HG03280 (cell line): ENCODE results near the gene SLC8A3.

Experiments used
- ATAC-seq: cut with Tn5 transposase; IDR thresholded peaks from one replicate; pipeline ENCODE4 v1.9.1; 2021; ENCODE audit warnings: mild to moderate bottlenecking, moderate library complexity; ENCODE audit not compliant: unreplicated experiment

Gene SLC8A3

DNA sequence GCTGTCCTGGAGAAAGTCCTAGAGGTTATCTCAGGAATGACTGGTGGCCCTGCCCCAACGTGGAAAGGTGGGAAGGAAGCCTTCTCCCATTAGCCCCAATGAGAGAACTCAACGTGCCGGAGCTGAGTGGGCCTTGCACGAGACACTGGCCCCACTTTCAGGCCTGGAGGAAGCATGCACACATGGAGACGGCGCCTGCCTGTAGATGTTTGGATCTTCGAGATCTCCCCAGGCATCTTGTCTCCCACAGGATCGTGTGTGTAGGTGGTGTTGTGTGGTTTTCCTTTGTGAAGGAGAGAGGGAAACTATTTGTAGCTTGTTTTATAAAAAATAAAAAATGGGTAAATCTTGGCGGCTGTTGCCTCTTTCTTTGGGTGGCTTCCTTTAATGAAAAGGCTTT lies 156.7 kb downstream of the SLC8A3 start:
- no peak for ATAC-seq

DNA sequence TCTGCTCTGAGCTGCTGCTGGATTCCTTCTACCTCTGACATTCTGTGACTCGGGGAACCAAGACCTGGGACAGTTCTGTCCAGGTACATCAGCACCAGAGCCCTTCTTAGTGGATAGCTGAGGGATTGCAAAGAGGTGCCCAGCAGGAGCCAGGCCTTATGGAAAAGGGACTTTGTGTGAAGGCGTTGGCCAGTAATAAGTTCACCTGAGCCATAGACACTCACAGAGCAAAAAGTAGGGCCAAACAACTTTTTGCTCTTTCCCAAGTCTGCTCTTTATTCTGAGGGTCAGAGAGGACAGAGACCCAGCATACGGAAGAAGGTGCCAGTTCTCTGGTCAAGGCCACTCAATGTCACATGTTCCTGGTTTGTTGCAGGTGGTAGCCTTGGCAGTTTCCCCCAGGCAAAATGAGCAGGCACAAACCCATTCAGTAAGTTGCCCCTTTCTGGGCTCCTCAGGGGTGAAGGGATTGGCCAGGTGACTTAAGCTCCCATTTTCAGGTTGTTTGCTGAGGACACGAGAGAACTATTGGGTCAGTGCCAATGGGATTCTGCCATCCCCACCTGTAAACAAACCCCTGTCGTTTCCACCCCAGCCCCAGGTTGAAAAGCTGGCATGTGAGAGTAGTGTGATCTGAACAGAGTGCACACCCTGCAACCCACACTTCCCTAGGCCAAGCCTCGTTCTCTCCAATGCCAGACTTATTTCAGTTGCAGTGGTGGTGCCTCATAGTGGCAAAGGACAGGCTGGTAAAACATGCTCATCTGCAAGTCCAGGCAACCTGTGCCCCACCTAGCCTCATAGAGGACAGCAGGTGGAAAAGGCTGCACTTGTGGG lies 159.2 kb downstream of the SLC8A3 start:
- no peak for ATAC-seq

DNA sequence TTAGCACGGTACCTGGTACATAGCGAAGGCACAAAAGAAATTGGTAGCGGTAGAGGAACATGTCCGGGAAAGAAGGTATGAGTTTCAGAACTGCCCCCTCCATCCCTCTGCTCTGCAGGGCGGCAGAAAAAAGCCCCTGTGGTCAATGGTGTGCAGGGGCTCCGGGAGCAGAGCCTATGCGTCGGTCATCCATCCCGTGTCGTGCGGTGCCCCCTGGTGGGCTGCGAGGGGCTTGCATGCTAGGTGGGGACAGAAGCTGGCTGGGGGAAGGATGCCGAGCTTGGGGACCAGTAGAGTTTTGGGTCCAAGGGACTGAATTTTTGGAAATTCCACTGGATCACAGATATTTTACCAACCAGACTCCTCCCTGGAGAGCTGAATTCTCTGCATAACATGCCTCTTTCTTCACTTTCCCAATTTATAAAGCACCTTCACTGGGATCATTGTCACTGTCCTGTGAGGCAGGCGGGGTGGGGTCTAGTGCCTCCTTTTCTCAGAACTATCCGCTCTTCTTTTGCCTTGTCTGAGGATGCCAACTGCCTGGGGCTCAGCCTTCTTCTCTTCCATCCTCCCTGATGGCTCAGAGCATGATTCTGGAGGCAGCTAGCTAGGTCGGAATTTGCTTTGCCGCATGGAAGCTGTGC lies 160.8 kb downstream of the SLC8A3 start:
- ATAC-seq: peak; percentile 66

DNA sequence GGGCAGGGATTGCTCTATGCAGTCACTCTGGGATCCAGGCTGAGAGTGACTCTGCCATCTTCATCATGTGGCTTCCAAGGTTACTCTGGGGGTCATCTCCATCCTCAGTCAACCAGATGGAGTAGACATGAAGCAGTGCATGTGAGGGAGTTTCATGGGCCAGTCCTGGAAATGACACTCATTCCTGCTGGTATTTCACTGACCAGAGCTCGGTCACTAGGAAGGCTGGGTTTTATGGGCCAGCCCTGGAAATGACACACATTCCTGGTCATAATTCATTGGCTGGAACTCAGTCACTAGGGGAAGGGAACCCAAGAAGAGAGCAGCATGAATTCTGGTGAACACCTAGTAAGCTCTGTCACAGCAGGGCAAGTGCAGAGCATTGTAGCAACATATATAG lies 164.9 kb downstream of the SLC8A3 start:
- no peak for ATAC-seq

DNA sequence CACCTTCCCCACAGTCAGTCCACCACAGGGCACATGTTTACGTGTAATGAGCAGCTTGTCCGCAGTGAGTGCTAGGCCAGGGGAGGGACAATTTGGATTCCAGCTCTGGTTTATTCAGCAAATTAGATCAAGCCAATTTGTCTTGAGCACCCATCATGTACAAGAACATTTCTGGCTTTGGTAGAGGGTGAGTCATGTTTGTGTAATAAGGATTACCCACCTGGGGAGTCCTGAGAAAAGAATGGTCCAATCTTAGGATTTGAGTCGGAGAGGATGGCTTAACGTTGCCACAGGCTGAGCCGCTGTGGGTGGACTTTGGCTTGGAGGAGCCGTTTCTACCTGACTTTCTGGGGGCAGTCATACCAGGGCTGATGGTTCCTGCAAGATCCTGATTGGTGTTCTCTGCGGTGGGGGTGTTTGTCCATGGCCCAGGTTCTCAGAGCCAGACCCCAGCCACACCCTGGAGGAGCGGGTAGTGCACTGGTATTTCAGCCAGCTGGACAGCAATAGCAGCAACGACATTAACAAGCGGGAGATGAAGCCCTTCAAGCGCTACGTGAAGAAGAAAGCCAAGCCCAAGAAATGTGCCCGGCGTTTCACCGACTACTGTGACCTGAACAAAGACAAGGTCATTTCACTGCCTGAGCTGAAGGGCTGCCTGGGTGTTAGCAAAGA lies 165.8 kb downstream of the SLC8A3 start:
- no peak for ATAC-seq

DNA sequence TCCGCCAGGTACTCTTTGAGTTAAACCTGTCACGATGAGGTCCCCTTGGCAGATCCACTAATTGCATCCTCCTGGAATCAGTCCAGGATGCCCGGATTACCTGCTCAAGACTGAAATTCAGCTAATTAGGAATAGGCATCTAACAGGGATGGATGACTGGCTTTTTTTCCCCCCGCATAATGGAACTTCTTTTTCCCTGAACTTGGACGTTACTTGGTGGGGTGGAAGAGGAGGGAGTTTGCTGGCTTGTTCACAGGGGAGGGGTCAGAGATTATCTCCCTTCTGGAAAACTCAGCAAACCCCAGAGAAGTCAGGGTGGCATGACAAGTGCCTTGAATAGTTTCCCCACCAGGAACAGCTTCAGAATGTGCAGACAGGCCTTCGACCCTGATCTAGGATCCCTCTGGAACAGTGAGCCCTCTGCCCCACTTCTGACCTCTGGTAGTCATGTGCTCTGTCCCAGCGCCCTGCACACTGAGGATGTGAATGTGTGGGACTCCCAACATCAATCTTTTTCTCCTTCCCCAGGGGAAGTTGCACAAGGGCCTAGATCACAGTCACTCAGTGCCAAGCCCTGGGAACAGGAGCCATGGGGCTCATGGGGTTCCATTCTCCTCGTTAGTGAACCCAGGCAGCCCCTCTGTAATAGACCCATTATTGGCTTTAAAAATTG lies 167.1 kb downstream of the SLC8A3 start:
- ATAC-seq: no peak

DNA sequence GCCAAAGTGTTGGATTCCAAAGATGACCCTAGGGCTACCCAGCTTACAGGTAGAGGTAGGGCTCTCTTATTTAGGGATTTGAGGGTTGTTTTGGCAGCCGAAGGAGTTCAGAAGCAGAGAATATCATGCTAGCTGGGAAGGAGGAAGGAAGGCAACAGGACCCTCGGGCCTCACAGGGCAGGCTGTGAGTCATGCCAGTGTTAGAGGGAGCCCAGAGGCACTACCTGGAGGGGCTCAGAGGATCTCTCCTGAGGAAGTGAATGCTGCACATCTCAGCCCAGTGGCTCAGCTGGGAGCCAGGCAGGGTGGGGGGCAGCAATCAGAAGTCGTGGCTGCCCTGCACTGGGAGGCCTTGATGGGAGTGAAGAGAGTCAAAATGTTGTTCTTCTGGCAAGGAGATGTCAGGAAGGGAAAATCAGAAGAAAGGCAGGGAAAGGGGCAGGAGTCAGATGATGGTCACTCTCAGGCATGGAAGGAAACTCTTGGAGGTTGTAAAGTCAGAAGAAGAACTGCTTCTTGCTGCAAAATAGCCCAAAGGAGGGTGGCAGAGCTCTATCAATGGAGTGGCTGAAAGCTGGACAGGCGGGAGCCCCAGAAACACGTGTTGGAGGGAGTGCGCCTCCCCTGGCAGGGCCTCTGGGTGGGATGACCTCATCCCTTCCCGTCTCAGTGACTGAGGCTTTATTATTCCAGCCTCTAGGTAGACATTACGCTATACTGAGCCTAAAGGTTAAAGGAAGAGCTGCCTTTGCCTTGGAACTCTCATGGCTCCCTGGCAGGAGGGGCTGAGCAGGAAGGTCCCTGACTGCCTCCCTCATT lies 168.2 kb downstream of the SLC8A3 start:
- no peak for ATAC-seq

DNA sequence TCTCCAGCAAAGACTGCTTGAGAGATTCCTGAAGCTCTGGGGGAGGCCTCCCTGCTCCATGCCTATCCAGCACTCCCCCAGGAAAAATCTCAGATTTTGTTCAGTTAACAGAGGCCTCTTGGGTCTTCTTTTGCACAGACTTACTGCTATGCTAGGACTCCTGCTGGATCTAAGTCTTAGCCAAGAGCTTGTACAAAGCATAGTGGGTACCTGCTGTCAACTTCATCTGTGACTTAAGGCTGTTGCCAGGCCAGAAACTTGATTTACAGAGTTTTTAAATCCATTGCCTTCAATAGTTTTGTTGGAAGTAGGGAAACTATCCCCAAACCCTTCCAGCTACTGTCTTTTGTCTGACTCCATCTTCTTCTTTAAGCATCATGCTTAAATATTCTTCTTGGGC lies 169.1 kb downstream of the SLC8A3 start:
- ATAC-seq: no peak

DNA sequence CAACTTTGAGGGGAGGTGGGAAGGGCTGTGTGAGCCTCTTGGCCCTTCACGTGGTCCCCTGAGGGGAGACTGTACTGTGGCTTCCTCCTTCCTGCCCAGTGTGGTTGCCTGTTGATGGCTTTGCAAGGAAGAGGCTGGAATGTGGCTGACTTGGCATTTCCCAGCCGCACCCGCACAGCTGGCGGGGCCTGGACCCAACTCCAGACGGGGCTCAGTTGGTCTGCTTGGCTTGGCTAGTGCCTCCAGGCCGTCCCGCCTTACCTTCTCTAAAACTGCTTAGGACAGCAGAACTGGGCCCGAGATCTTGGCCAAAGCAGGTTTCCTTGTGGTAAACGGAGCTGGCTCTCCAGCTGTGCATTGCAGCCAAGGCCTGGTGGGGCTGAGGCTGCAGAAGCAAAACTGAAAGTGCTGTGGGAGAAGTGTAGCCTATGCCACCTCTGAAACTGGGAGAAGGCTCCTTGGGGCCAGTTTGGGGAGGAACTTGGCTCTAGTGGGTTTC lies 170.0 kb downstream of the SLC8A3 start:
- ATAC-seq: no peak

DNA sequence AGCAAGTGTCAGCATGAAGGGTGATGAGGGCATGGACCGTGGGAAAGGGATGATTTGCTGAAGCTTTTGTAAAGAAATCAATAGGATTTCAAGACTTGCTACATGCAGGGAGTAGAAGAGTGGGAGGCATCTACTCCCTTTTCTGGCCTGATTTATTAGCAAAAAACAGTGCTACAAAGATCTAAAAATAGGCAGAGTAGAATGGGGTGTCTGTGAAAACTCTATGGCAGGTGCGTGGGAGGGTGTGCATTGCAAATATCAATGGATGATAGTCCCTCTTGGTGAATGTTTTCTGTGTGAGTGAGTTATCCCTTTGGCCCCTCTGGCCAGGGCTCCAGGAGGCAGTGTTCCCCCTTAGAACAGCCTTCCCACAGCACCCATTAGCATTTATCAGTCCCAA lies 170.5 kb downstream of the SLC8A3 start:
- no peak for ATAC-seq

DNA sequence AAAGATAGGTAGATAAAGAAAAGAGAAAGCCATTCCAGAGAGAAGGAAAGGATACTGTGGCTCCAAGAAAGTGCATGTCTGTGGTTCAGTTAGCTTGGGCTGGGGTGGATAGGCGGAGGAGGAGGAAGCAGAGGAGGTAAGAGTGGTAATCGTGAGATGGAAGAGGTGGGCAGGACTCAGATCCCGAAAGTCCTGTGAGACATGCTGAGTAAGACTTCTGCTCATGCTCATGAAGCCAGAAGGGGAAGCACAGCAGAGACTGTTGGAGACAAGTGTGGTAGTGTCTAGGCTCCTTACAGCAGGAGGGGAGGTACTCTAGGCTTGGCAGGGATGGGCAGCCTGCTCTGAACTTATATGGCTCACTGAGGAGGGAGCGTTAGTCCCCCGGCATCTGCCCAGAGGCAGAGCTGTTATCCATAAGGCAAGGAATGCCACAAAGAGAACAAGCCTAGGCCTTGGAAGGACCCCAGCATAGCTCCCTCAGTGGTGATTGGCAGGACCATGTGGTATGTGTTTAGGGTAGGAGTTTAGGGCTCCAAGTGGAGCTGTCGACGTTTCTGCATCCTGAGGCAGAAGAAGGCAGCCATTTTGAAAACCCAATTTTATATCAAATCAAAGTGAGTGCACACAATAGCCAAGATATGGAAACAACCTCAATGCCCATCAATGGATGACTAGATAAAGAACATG lies 174.2 kb downstream of the SLC8A3 start:
- ATAC-seq: no peak

DNA sequence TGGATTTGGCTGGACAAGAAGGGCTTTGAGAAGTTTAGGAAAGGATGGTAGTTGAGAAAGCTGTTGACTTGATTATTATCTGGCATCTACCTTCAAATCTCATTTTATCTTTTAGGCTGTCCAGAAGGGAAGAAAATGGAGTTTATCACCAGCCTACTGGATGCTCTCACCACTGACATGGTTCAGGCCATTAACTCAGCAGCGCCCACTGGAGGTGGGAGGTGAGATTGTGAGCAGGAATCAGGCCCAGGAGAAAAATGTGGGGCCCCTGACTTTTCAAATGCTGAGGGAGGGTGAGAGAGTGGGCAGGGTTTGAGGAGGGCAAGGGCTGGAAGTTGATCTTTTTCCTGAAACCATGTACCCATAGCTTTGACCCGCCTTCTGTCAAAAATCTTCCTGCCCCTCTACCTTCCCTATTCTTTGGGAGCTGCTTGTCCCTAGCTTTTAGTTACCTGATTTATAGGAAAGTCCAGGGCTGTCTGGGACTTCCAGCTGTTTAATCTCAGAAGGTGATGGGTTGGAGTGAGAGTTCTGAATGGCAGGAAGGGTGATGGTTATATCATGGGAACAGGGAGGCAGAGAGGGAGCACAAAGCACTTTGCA lies 175.4 kb downstream of the SLC8A3 start:
- ATAC-seq: no peak

DNA sequence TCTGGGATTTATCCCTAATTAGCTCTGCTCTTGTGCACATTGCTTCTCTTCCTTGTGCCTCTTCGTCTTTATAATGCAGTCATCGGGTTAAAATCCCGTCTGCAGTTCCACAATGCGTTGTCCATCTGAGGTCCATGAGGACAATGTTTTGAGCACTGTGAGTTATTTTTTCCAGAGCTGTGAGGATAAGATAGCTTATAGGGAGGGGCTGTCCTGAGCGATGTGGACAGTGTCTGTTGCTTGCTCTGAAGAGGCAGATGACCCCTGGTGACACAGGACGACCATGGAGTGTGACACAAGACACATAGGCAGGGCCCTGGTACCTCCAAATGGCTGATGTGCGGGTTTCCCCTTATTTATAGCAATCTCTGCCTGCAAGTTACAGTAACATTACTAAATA lies 177.0 kb downstream of the SLC8A3 start:
- ATAC-seq: no peak

DNA sequence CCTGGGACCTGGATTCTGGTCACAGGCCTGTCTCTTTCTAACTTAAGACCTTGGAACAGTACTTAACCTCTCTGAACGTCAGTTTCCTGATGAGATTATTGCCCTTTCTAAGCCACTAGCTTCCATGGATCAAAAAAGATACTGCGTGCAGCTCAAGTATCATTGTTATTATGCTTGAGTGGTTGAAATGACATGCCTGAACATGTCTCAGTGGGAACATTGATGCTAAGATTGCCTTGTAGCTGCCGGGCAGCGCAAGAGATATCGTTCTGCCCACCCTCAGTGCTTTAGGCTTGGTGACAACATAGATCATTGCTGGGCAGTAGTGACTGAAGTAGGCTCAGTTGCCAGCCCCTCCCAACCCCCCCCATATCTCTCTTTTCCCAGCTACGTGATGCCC lies 177.7 kb downstream of the SLC8A3 start:
- no peak for ATAC-seq

DNA sequence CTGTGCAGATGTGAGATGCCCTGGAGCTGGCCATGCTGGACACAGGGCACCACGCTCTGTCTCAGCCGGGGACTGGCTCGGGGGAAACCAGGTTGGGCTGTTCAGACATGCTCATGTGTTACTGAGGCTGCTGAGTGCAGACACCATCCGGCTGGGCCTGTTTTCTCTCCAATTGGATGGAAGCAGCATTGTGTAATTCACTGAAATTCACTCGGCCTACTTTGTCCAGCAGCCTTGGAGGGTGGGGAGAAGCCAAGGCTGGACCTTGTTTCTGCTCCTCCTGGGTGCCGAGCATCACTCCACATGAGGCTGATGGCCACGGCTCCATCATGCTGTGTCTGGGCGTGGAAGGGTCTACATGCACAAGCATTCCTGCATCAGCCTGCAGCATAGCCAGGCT lies 178.8 kb downstream of the SLC8A3 start:
- ATAC-seq: no peak

DNA sequence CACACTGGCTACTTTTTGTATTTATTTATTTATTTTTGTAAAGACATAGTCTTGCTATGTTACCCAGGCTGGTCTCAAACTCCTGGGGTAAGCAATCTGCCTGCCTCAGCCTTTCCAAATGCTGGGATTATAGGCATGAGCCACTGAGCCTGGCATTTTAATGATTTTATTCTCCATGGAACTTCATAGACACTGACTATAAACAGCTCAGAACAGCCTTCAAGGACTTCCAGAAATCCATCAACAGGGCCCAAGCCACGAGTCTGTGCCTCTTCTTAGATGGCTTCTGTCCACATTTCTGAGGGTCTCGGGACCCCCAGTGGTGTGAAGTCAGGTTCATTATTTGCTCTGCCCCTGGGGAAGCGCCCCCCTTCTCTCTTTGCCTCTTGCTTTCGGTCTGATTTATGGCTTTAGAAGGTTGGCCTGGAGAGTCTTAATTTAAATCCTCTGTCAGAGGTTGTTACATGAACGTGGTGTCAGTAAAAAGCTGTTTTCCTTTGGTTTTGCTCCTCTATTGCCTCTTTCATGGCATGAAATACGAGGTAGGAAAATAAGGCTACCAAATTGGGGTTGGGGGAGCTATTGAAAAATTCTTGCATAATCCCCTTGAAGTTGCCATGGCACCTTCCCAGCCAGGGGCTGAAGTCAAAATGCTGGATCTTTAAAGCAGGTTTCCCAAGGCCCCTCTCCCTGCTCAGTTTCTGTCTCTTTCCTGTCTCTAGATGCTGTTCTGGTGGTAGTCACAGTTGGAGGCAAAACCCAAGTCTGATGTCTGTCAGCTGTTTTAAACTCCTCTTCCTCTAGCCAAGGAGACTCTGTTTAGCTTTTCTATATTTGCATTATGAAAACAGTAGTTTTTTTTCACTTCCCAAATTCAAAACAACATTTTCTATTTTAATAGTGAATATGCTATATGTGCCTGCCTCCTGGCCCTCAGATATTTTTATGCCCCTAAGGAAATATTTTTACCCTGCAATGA lies 180.2 kb downstream of the SLC8A3 start:
- ATAC-seq: no peak

DNA sequence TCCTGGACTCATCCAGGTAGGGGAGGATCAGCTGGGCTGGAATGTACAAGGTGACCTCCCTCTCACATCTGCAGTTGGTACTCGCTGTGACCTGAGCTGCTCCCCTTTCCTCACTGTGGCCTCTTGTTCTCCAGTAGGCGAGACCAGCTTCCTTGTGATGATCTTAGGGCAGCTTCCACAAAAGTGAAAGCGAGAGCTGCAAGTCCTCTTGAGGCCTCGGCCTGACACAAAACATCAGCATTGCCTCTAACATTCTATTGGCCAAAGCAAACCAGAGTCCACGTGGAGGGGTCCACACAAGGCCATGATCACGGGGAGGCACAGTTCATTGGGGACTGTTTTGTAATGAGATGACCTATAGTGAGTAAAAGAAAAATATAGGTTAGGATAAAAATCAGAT lies 182.1 kb downstream of the SLC8A3 start:
- ATAC-seq: no peak

DNA sequence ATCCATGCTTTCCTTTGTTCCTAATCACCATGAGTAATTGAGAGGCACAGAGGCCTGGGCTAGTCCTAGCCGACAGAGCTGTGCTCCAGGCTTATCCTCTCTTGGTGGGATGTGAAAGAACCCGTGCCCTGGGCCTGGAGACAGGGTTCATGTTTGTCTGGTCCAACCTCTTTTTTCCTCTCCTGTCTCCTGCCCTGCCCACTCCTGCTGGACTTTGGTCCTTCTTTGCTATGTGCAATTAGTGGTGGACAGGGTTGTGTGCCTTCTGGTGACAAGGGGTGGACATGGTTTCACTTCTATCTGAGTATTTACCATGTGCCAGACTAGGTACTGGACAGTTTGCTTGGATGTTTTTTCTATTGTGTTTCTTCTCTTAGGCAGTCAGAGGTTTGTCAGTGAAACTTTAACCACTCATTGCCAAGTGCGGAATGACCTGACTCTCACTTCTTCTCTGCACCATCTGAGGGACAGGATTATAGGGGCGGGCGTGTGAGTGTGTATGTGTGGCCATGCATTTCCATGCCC lies 183.4 kb downstream of the SLC8A3 start:
- ATAC-seq: no peak
